GM04503 (cell line): ENCODE data around the gene EDARADD.
"Not testable (repeated sequence)": the region's sequence is repeated elsewhere in the genome, so short reads cannot be mapped to it uniquely, and the experiment has no call there.

Experiments used
- DNase-seq: peaks from one replicate; pipeline ENCODE4 v3.0.0-alpha.2; 2012; ENCODE audit warnings: low read depth

The EDARADD gene

DNA sequence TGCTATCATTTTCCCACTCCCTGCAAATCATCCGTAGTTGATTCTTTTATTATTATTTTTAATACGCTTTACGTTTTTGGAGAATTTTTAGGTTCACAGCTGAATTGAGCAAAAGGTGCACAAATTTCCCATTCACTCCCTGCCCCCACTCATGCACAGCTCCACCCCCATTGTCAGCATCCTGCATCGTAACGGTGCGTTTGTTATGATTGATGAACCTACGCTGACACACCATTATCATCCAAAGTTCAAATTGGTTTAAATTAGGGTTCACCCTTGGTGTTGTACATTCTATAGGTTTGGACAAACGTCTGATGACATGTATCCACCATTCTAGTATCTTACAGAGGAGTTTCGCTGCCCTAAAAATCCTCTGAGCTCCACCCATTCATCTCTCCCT, 44.5 kb downstream of the EDARADD start:
- DNase-seq, result no peak

DNA sequence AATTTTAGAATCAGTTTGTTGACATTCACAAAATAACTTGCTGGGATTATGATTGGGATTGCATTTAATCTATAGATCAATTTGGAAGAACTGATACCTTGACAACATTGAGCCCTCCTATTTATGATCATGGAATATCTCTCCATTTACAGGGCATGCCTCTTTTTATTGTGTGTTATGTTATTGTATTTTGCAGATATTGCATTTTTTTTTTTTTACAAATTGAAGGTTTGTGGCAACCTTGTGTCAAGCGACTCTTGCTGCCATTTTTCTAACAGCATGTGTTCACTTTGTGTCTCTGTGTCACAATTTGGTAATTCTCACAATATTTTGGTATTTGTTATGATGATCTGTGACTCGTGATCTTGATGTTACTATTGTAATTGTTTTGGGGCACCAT, 46.3 kb downstream of the EDARADD start:
- DNase-seq, result no peak

GRCh38 chr1:236450779-236451178, 56.7 kb downstream of the EDARADD start:
- no peak for DNase-seq

GRCh38 chr1:236451796-236452373, 57.8 kb downstream of the EDARADD start:
- no peak for DNase-seq

GRCh38 chr1:236455243-236455642, 61.2 kb downstream of the EDARADD start:
- no peak for DNase-seq

GRCh38 chr1:236457775-236458174, 63.7 kb downstream of the EDARADD start:
- no peak for DNase-seq

DNA sequence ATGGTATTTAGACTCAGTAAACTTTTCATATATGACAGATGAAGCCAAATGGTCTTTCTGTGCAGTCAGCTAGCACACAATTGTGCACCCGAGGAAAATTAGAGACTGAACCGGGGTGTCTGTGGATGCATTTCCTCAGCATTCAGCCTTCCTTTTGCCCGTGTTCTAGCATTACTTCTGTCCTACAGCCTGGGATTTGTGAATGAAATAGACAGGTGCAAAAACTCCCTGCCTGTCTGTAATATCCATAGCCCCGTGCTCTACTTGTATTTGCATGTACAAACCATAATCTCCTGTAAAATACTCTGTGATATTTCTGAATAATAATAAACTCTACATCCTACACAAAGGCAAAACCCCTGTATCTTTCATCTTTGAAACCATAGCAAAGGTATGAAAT, 64.9 kb downstream of the EDARADD start:
- DNase-seq, result no peak

GRCh38 chr1:236460103-236460502, 66.0 kb downstream of the EDARADD start:
- DNase-seq, result no peak

- not testable (repeated sequence) for DNase-seq
Observed at GRCh38 chr1:236464197-236464596, 70.1 kb downstream of the EDARADD start.

DNA sequence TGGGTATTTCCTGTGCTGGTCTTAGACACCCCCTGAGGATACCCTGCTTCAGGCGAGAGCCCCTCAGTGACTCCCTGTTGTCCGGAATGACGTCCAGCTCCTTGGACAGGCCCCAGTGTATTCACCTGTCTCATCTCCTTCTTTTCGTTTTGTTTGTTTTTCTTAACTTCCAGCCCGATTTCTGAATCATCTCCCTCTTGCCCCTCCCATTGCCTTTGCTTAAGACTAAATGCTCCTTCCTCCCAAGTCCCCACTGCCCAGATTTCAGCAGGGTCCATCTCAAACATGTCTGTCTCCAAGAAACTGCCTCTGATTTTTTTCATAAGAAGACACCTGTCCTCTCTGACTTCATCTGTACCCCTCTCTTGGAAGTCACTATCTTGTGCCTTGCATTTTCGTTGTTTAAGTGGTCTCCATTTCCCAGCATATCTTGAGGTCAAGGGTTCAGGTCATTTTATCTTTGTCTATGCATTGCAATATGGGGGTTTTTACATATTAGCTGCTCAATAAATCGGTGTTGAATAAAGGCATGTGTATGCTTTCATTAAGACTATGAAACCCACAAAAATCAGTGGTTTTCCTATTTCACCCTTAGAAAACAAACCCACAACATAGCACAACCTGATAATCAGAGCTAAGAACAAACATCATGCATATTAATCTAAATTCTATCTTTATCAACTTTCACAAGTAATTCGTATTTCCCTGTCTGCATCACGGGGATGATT, 71.3 kb downstream of the EDARADD start:
- no peak for DNase-seq

- no peak for DNase-seq
Observed at GRCh38 chr1:236465959-236466303, 71.8 kb downstream of the EDARADD start.

GRCh38 chr1:236467327-236467641, 73.2 kb downstream of the EDARADD start:
- DNase-seq, result no peak

DNA sequence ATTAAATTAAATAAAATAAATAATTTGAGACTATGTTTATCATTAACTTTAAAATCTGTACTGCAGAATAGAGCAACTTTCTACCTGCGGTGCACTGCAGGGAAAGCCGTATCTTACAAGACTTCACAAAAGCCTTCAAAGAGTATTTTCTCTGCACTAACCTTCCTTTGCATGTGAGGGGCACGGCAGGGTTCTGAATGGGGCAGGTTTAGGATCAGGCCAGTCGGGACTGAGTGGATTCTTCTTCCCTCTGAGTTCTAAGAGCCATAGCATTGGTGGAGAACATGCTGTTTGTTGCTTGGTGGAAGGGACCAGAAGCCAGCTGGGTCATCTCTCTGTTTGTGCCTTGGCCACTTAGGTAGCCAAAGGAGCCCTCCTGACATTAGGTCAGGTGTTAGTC, 74.5 kb downstream of the EDARADD start:
- DNase-seq, result no peak

DNA sequence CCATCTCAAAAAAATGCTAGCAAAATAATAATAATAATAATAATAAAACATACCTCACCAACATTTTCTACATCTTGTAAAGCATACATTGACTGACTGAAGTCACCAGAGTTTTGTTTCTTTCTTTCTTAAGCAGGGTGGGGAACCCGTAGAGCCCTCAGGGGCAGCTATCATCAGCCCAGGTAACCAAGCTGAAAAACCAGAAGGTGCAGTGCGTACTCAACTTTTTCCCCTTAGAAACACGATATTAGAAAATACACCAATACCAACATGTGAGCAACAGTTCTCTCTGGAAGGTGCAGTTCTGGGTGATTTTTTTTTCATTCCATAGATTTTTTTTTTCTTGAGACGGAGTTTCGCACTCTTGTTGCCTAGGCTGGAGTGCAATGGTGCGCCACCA, 75.4 kb downstream of the EDARADD start:
- DNase-seq, result no peak

GRCh38 chr1:236471096-236471495, 77.0 kb downstream of the EDARADD start:
- DNase-seq, result no peak

DNA sequence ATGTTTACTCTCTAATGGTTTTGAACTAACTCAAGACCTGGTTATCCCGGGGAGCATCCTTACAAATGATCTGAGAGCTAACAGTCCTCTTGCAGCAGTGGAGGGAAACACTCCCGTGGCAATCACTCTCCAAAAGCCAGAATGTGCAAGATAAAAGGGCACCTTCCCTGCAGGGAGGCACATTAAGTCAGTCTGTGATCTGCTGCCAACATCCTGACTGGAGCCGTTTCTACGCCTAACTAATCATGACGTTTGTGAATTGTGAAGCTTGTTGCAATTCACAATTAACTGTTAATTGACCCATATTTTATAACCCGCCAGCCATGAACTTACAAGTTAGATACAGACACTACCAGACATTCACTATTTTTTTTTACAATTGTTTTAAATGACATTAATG, 77.6 kb downstream of the EDARADD start:
- no peak for DNase-seq

- no peak for DNase-seq
Observed at GRCh38 chr1:236472850-236473788, 79.0 kb downstream of the EDARADD start.

DNA sequence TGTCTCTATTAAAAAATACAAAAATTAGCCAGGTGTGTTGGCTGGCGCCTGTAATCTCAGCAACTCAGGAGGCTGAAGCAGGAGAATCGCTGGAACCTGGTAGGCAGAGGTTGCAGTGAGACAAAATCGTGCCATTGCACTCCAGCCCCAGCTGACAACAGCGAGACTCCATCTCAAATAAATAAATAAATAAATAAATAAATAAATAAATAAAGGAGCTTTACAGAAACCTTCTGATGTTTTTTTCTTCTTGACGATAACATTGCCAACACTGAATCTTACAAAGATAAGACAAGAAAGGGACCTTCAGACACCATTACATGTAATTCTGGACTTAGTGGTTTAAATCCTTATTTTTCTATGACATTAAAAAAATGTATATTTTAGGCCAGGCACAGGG, 81.9 kb downstream of the EDARADD start:
- DNase-seq, result no peak

- DNase-seq, result no peak
Observed at GRCh38 chr1:236480758-236481436, 86.8 kb downstream of the EDARADD start.

DNA sequence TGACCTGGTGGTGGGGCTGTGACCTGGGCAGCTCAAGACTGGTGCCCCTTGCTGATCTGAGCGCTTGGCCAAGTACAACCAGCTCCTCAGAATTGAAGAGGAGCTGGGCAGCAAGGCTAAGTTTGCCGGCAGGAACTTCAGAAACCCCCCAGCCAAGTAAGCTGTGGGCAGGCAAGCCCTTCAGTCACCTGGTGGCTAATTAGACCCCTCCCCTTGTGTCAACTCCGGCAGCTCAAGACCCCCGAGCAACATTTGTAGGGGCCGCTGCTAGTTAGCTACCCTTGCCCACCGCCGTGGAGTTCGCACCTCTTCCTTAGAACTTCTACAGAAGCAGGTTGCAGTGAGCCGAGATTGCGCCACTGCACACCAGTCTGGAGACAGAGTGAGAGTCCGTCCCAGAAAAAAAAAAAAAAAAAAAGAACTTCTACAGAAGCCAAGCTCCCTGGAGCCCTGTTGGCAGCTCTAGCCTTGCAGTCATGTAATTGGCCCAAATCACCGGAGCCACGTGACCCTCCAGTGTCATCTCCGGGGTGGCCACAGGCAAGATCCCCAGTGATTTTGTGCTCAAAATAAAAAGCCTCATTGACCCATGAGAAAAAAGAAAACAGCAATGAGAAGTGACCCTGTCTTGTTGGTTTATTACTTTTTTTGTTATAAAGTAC, 90.4 kb downstream of the EDARADD start:
- DNase-seq, result no peak

GRCh38 chr1:236486356-236487002, 92.4 kb downstream of the EDARADD start:
- DNase-seq, result no peak

GRCh38 chr1:236489161-236489560, 95.1 kb downstream of the EDARADD start:
- DNase-seq, result not testable (repeated sequence)
